ENCODE results near the gene PCCB.
"Not testable (repeated sequence)": the region's sequence is repeated elsewhere in the genome, so short reads cannot be mapped to it uniquely, and the experiment has no call there.

The PCCB gene

DNA sequence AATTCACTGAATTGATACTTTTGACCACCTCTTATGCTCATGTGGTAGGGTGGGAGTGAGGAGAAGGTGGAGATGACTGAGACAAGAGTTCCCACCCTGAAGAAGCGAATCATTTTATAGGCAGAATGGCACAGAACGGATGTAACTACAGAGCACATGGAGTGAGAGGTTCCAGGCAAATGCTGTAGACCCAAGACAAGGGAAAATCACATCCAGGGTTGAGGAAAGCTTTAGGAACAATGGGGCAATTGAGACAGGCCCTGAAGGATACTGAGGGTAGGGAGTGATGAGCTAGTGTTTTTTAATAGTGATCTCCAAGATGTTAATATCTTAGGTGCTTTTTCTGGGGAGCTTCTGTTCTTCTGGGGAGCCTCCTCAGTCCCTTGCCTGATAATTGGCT lies 8.1 kb downstream of the PCCB start:
- TF ChIP-seq CTCF (IDR thresholded peaks at IDR 0.05; ENCODE audit: low read depth, low read length, missing control alignments), result no peak
- in situ Hi-C loops (cut with HindIII; ENCODE audit: low sequenced_read_pairs), result no loop called here
- no peak overlapping the region for H3K4me3 ChIP-seq (ENCODE audit: low read depth, low read length)
- DNase-seq (ENCODE audit: low read depth), result no peak

- in situ Hi-C loops (cut with HindIII; ENCODE audit: low sequenced_read_pairs), result no loop called here
- TF ChIP-seq CTCF (IDR thresholded peaks at IDR 0.05; ENCODE audit: low read depth, low read length, missing control alignments), result no peak
- DNase-seq (ENCODE audit: low read depth), result no peak
- no peak overlapping the region for H3K4me3 ChIP-seq (ENCODE audit: low read depth, low read length)
Observed at GRCh38 chr3:136261826-136262225, 11.7 kb downstream of the PCCB start.

DNA sequence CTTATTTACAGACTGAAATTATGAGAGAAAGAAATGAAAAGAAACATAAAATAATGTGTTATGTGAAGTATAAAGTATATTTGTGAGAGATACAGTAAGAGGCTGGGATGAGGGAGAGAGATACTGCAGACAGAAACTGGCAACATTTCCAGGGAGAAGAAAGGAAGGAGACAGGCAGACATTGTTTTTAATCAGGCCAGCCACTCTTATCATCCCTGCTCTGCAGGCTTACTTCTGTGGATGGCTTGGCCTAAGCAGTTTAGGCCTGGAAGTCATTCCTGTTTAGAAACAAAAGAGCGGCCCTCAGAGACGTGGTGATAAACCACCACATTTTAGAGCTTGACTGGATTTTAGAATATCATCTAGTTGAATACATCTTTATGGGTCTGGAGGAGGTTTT lies 12.4 kb downstream of the PCCB start:
- H3K4me3 ChIP-seq (ENCODE audit: low read depth, low read length), result no peak overlapping the region
- no peak for TF ChIP-seq CTCF (IDR thresholded peaks at IDR 0.05; ENCODE audit: low read depth, low read length, missing control alignments)
- no peak for DNase-seq (ENCODE audit: low read depth)
- in situ Hi-C loops (cut with HindIII; ENCODE audit: low sequenced_read_pairs), result no loop called here

DNA sequence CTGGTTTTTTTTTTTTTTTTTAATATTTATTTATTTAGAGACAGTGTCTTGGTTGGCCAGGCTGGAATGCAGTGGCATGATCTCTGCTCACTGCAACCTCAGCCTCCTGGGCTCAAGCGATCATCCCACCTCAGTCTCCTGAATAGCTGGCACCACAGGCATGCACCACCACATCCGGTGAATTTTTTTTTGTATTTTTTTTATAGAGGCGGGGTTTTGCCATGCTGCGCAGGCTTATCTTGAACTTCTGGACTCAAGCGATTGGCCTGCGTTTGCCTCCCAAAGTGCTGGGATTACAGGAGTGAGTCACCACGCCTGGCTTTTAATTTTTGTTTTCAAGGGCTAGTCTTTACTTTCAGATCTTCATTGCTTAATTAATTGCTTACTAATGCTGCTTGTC lies 13.1 kb downstream of the PCCB start:
- no peak for TF ChIP-seq CTCF (IDR thresholded peaks at IDR 0.05; ENCODE audit: low read depth, low read length, missing control alignments)
- DNase-seq (ENCODE audit: low read depth), result no peak
- no peak overlapping the region for H3K4me3 ChIP-seq (ENCODE audit: low read depth, low read length)
- in situ Hi-C loops (cut with HindIII; ENCODE audit: low sequenced_read_pairs), result no loop called here

DNA sequence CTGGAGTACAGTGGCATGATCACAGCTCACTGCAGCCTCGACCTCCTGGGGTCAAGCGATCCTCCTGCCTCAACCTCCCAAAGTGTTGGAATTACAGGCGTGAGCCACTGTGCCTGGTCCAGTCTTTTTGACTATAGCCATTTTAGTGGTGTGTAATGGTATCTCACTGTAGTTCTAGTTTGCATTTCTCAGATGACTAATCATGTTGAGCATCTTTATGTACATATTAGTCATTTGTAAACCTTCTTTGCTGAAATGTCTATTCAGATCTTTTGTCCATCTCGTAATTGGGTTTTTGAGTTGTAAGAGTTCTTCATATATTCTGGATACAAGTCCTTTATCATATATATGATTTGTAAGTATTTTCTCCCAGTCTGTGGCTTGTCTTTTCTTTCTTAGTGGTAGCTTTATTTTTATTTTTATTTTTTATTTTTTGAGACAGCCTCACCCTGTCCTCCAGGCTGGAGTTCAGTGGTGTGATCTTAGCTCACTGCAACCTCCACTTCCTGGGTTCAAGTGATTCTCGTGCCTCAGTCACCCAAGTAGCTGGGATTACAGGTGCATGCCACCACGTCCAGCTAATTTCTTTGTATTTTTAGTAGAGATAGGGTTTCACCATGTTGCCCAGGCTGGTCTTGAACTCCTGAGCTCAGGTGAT lies 16.5 kb downstream of the PCCB start:
- in situ Hi-C loops (cut with HindIII; ENCODE audit: low sequenced_read_pairs); DNase-seq (ENCODE audit: low read depth); H3K4me3 ChIP-seq (ENCODE audit: low read depth, low read length): not testable (repeated sequence)

DNA sequence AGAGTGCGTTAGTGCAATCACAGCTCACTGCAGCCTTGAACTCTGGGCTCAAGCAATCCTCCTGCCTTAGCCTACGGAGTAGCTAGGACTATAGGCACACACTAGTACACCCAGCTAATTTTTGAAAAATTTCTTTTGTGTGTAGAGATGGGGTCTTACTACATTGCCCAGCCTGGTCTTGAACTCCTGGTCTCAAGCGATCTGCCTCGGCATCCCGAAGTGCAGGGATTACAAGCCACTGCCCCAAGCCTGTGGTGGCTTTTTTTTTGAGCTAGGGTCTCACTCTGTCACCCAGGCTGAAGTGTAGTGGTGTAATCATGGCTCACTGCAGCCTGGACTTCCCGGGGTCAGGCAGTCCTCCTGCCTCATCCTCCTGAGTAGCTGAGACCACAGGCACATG lies 17.1 kb downstream of the PCCB start:
- in situ Hi-C loops (cut with HindIII; ENCODE audit: low sequenced_read_pairs), result no loop called here
- H3K4me3 ChIP-seq (ENCODE audit: low read depth, low read length), result no peak overlapping the region
- no peak for DNase-seq (ENCODE audit: low read depth)
- TF ChIP-seq CTCF (IDR thresholded peaks at IDR 0.05; ENCODE audit: low read depth, low read length, missing control alignments), result no peak

DNA sequence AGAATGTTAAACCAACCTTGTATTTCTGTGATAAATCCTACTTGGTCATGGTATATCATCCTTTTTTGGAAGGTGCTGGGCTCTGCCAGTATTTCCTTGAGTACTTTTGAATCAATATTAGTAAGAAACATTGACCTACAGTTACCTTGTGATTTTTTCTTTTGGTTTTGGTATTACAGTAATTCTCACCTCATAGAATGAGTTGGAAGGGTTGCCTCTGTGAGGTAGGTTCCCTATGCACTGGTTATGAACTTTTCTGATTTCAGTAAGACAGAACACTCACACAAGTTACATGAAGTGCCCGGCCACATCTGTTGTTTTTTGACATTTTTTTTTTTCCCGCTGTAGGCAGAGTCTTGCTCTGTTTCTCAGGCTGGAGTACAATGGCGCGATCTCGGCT lies 20.0 kb downstream of the PCCB start:
- no peak for TF ChIP-seq CTCF (IDR thresholded peaks at IDR 0.05; ENCODE audit: low read depth, low read length, missing control alignments)
- no peak for DNase-seq (ENCODE audit: low read depth)
- H3K4me3 ChIP-seq (ENCODE audit: low read depth, low read length), result no peak overlapping the region
- in situ Hi-C loops (cut with HindIII; ENCODE audit: low sequenced_read_pairs), result no loop called here

DNA sequence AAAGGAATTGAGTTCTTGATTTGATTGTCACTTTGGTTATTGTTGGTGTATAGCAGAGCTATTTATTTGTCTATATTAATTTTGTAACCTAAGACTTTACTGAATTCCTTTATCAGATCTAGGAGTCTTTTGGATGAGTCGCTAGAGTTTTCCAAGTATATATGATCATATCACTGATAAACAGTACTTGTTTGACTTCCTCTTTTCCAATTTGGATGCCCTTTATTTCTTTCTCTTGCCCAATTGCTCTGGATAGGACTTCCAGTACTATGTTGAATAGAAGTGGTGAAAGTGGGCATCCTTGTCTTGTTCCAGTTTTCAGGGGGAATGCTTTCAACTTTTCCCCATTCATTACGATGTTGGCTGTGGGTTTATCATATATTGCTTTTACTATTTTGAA lies 21.5 kb downstream of the PCCB start:
- in situ Hi-C loops (cut with HindIII; ENCODE audit: low sequenced_read_pairs); H3K4me3 ChIP-seq (ENCODE audit: low read depth, low read length); DNase-seq (ENCODE audit: low read depth): not testable (repeated sequence)

Measured in astrocyte of the cerebellum (primary cell).